Panc1 (cell line): Measurements from ENCODE around the gene TCOF1. TPM values are rescaled to one million over a fixed set of nuclear protein-coding genes. Genes with fewer than 3 reads are reported as not detected.

ENCODE experiments used
- ATAC-seq: fragments of 200-7000 bp; cut with Tn5 transposase; 2 replicates; pipeline ENCODE4 v1.9.1; 2020; ENCODE audit warnings: mild to moderate bottlenecking, moderate library complexity
- BruUV-seq: library from RNA; stranded (reverse); fragments of 400-500 nt; replicated peaks from 2 replicates; lab custom pipeline; 2021; lab: Mats Ljungman, UMichigan
- CTCF ChIA-PET: fragments of 300-600 bp; sonication (Branson Sonifier 250); formaldehyde crosslinking; loops from one replicate; lab custom pipeline; 2022; ENCODE audit warnings: antibody characterized with exemption; lab: Charles Lee
- POLR2A ChIA-PET: fragments of 300-600 bp; sonication (Branson Sonifier 250); formaldehyde crosslinking; loops from one replicate; lab custom pipeline; 2022; ENCODE audit warnings: antibody characterized with exemption; lab: Charles Lee
- DNase-seq: peaks from one replicate; pipeline ENCODE4 v3.0.0-alpha.2; 2010; ENCODE audit warnings: low read depth, low spot score
- H3K27ac ChIP-seq: 2 replicates; pipeline ENCODE4 v1.5.1; 2011; ENCODE audit warnings: mild to moderate bottlenecking, low read length, inconsistent platforms
- H3K27me3 ChIP-seq: fragments of 200-500 bp; sonication (Bioruptor generic); 2 replicates; pipeline ENCODE4 v1.6.0; 2014; ENCODE audit warnings: low read length, inconsistent platforms; ENCODE audit not compliant: control insufficient read depth, insufficient read depth
- H3K36me3 ChIP-seq: fragments of 200-500 bp; sonication (Bioruptor generic); 2 replicates; pipeline ENCODE4 v1.5.1; 2014; ENCODE audit warnings: inconsistent platforms, mild to moderate bottlenecking, low read length, moderate library complexity; ENCODE audit not compliant: control insufficient read depth, insufficient read depth
- H3K4me1 ChIP-seq: 2 replicates; pipeline ENCODE4 v1.5.1; 2011; ENCODE audit warnings: inconsistent platforms, mild to moderate bottlenecking, low read length, moderate library complexity; ENCODE audit not compliant: control insufficient read depth, insufficient read depth
- H3K4me3 ChIP-seq, 2 experiments: 2 replicates each; pipeline ENCODE4 v1.5.1; 2011 to 2012; ENCODE audit warnings: low read depth in 2 of 2, low read length in 2 of 2, mild to moderate bottlenecking in 2 of 2, inconsistent platforms in 1 of 2, moderate library complexity in 1 of 2
- H3K9me3 ChIP-seq: fragments of 200-500 bp; sonication (Bioruptor generic); 2 replicates; pipeline ENCODE4 v1.5.1; 2014; ENCODE audit warnings: low read depth, mild to moderate bottlenecking, inconsistent platforms, low read length, moderate library complexity; ENCODE audit not compliant: control insufficient read depth, insufficient read depth
- CTCF ChIP-seq: fragments of 450-650 bp; IDR thresholded peaks from 2 replicates; pipeline ENCODE4 v1.5.1; 2017; ENCODE audit warnings: mild to moderate bottlenecking
- POLR2AphosphoS5 ChIP-seq: IDR thresholded peaks from 2 replicates; pipeline ENCODE4 v1.6.1; 2012; ENCODE audit warnings: mild to moderate bottlenecking, low read depth, low read length, moderate library complexity
- SIN3A ChIP-seq: IDR thresholded peaks from 2 replicates; pipeline ENCODE4 v1.6.1; 2012; ENCODE audit warnings: low read depth, mild to moderate bottlenecking, low read length, moderate library complexity, borderline replicate concordance; ENCODE audit not compliant: insufficient read depth
- TCF7L2 ChIP-seq: IDR thresholded peaks from 2 replicates; pipeline ENCODE4 v1.6.1; 2011; ENCODE audit warnings: mild to moderate bottlenecking, low read depth, low read length, inconsistent platforms
- in situ Hi-C: cut with HindIII; loops from 2 replicates; pipeline ENCODE4 v1.10.0; 2016; ENCODE audit warnings: low sequenced_read_pairs, low pct_unique_long_range_greater_than_20kb
- intact Hi-C: fragments of 100-400 bp; cut with micrococcal nuclease; formaldehyde crosslinking; loops from one replicate; pipeline ENCODE4 v1.10.0; 2022; ENCODE audit not compliant: unreplicated experiment
- total RNA-seq: library from RNA; stranded (reverse); gene quantifications from one replicate; pipeline ENCODE4 v1.2.1, GENCODE V29; 2021; ENCODE audit not compliant: unreplicated experiment
- TF ChIP-seq, protein P1 (sequence below), 2 experiments: IDR thresholded peaks; 2 replicates each; pipeline ENCODE4 v1.6.1; 2011 to 2012; ENCODE audit warnings: low read depth in 2 of 2, control low read depth in 1 of 2, low read length in 1 of 2, mild to moderate bottlenecking in 1 of 2, moderate library complexity in 1 of 2; ENCODE audit not compliant: insufficient read depth in 1 of 2

The TCOF1 gene
- total RNA-seq, 1 experiment from 2014 or later, result 92.8 TPM

- no TSS peak for BruUV-seq
- Histone ChIP-seq H3K9me3 (no peaks in the 10 kb centered on the region), H3K4me3 (no peak overlapping the region), H3K36me3 (peaks cover 14% of the 10 kb centered on the region), H3K27ac (no peak overlapping the region), H3K4me1 (no peaks in the 10 kb centered on the region), H3K27me3 (no peaks in the 10 kb centered on the region)
- in situ Hi-C loops, result no loop called here
- intact Hi-C loops, result no loop called here
- POLR2A ChIA-PET, result interaction anchor here (0.5 kb wide), 1 partner anchor 492 kb away, joined by 11 read pairs; no protein-coding TSS in a partner anchor
- CTCF ChIA-PET, result no interaction called here
- DNase-seq, result no peak
- TF ChIP-seq, protein P1, sequence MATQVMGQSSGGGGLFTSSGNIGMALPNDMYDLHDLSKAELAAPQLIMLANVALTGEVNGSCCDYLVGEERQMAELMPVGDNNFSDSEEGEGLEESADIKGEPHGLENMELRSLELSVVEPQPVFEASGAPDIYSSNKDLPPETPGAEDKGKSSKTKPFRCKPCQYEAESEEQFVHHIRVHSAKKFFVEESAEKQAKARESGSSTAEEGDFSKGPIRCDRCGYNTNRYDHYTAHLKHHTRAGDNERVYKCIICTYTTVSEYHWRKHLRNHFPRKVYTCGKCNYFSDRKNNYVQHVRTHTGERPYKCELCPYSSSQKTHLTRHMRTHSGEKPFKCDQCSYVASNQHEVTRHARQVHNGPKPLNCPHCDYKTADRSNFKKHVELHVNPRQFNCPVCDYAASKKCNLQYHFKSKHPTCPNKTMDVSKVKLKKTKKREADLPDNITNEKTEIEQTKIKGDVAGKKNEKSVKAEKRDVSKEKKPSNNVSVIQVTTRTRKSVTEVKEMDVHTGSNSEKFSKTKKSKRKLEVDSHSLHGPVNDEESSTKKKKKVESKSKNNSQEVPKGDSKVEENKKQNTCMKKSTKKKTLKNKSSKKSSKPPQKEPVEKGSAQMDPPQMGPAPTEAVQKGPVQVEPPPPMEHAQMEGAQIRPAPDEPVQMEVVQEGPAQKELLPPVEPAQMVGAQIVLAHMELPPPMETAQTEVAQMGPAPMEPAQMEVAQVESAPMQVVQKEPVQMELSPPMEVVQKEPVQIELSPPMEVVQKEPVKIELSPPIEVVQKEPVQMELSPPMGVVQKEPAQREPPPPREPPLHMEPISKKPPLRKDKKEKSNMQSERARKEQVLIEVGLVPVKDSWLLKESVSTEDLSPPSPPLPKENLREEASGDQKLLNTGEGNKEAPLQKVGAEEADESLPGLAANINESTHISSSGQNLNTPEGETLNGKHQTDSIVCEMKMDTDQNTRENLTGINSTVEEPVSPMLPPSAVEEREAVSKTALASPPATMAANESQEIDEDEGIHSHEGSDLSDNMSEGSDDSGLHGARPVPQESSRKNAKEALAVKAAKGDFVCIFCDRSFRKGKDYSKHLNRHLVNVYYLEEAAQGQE (IDR thresholded peaks at IDR 0.05; ENCODE audit: insufficient read depth in 1 of 2, low read depth in 2 of 2, low read length in 1 of 2), result no peak
- no peak for TF ChIP-seq TCF7L2
- no peak for TF ChIP-seq CTCF
- no peak for TF ChIP-seq POLR2AphosphoS5
- TF ChIP-seq SIN3A, result no peak
- no peak for ATAC-seq
These were observed 28.7 kb downstream of the TCOF1 start for GRCh38 chr5:150386024-150386855.

- POLR2A ChIA-PET, result no interaction called here
- ATAC-seq (no peak), DNase-seq (no peak)
- no TSS peak for BruUV-seq
- TF ChIP-seq, protein P1 (IDR thresholded peaks at IDR 0.05; ENCODE audit: insufficient read depth in 1 of 2, low read depth in 2 of 2, low read length in 1 of 2), result no peak
- TF ChIP-seq TCF7L2 (no peak), CTCF (no peak), SIN3A (no peak), POLR2AphosphoS5 (no peak)
- H3K4me3 ChIP-seq, result no peak overlapping the region
- H3K27ac ChIP-seq, result no peak overlapping the region
- in situ Hi-C loops, result no loop called here
- H3K9me3 ChIP-seq, result no peaks in the 10 kb centered on the region
- intact Hi-C loops, result no loop called here
- no peaks in the 10 kb centered on the region for H3K27me3 ChIP-seq
- CTCF ChIA-PET, result no interaction called here
- H3K4me1 ChIP-seq, result no peaks in the 10 kb centered on the region
- peaks cover 13% of the 10 kb centered on the region for H3K36me3 ChIP-seq
These were observed 32.2 kb downstream of the TCOF1 start for GRCh38 chr5:150389531-150390266.
